PC-3 (cell line): Measurements from ENCODE around the gene SLC8A3. TPM values are rescaled to one million over a fixed set of nuclear protein-coding genes. Genes with fewer than 3 reads are reported as not detected.

Experiments
- ATAC-seq: fragments of 200-7000 bp; cut with Tn5 transposase; 2 replicates; pipeline ENCODE4 v1.9.1; 2020; ENCODE audit warnings: mild to moderate bottlenecking, moderate library complexity
- BruUV-seq: library from RNA; stranded (reverse); fragments of 400-500 nt; replicated peaks from 2 replicates; lab custom pipeline; 2021; lab: Mats Ljungman, UMichigan
- CTCF ChIA-PET: fragments of 300-600 bp; sonication (Branson Sonifier 250); formaldehyde crosslinking; loops from one replicate; lab custom pipeline; 2022; ENCODE audit warnings: antibody characterized with exemption; lab: Charles Lee
- POLR2A ChIA-PET: fragments of 300-600 bp; sonication (Branson Sonifier 250); formaldehyde crosslinking; loops from one replicate; lab custom pipeline; 2022; ENCODE audit warnings: antibody characterized with exemption; ENCODE audit not compliant: unreplicated experiment; lab: Charles Lee
- DNase-seq: peaks from one replicate; pipeline ENCODE4 v3.0.0-alpha.2; 2015
- H2AFZ ChIP-seq: fragments of 300-600 bp; sonication (generic); 2 replicates; pipeline ENCODE4 v1.6.0; 2016; ENCODE audit warnings: antibody characterized with exemption, low read length
- H3F3A ChIP-seq: fragments of 300-600 bp; sonication (generic); one replicate; pipeline ENCODE4 v1.6.0; 2017; ENCODE audit warnings: antibody characterized with exemption, low read length, control low read depth, mild to moderate bottlenecking; ENCODE audit not compliant: unreplicated experiment
- H3K27ac ChIP-seq: fragments of 300-600 bp; sonication (generic); 2 replicates; pipeline ENCODE4 v1.5.1; 2016; ENCODE audit warnings: mild to moderate bottlenecking, low read length
- H3K27me3 ChIP-seq: fragments of 300-600 bp; sonication (generic); 2 replicates; pipeline ENCODE4 v1.6.1; 2016; ENCODE audit warnings: low read length, mixed read lengths
- H3K36me3 ChIP-seq: fragments of 300-600 bp; sonication (generic); 2 replicates; pipeline ENCODE4 v1.6.1; 2016; ENCODE audit warnings: low read depth, mixed run types, low read length, mixed read lengths
- H3K4me1 ChIP-seq: fragments of 300-600 bp; sonication (generic); 2 replicates; pipeline ENCODE4 v1.5.1; 2016; ENCODE audit warnings: low read length; ENCODE audit not compliant: insufficient read depth
- H3K4me2 ChIP-seq: fragments of 300-600 bp; sonication (generic); 2 replicates; pipeline ENCODE4 v1.6.0; 2016; ENCODE audit warnings: low read length
- H3K4me3 ChIP-seq: fragments of 300-600 bp; sonication (generic); 2 replicates; pipeline ENCODE4 v1.5.1; 2016; ENCODE audit warnings: mild to moderate bottlenecking, low read length, mixed read lengths
- H3K79me2 ChIP-seq: fragments of 300-600 bp; sonication (generic); 2 replicates; pipeline ENCODE4 v1.6.1; 2017; ENCODE audit warnings: low read length, mixed read lengths
- H3K9ac ChIP-seq: fragments of 300-600 bp; sonication (generic); 2 replicates; pipeline ENCODE4 v1.6.0; 2016; ENCODE audit warnings: mild to moderate bottlenecking, low read length
- H3K9me2 ChIP-seq: fragments of 300-600 bp; sonication (generic); replicated peaks from 2 replicates; pipeline ENCODE4 v1.6.1; 2016; ENCODE audit warnings: mixed run types, low read length, mixed read lengths
- H3K9me3 ChIP-seq: fragments of 300-600 bp; sonication (generic); 2 replicates; pipeline ENCODE4 v1.6.1; 2016; ENCODE audit warnings: low read length, mixed read lengths
- H4K20me1 ChIP-seq: fragments of 300-600 bp; sonication (generic); 2 replicates; pipeline ENCODE4 v1.6.1; 2016; ENCODE audit warnings: low read length, mixed read lengths
- CTCF ChIP-seq: fragments of 300-600 bp; sonication (generic); conservative IDR thresholded peaks from 2 replicates; pipeline ENCODE4 v1.5.1; 2017; ENCODE audit warnings: antibody characterized with exemption, low read depth, mild to moderate bottlenecking, low read length
- EZH2 ChIP-seq: fragments of 300-600 bp; sonication (generic); IDR thresholded peaks from one replicate; pipeline ENCODE4 v1.6.1; 2017; ENCODE audit warnings: antibody characterized with exemption, mild to moderate bottlenecking, low read length; ENCODE audit not compliant: unreplicated experiment
- EZH2phosphoT487 ChIP-seq: fragments of 300-600 bp; sonication (generic); IDR thresholded peaks from 2 replicates; pipeline ENCODE4 v1.6.1; 2018; ENCODE audit warnings: mild to moderate bottlenecking, antibody characterized with exemption, low read length, borderline replicate concordance
- intact Hi-C: fragments of 100-400 bp; cut with micrococcal nuclease; formaldehyde crosslinking; loops from 2 replicates; pipeline ENCODE4 v1.9.0; 2023
- total RNA-seq: library from RNA; depleted of rRNA; stranded (reverse); fragments of >200 nt; gene quantifications from 2 replicates; pipeline ENCODE4 v1.2.3, GENCODE V29; 2014

The SLC8A3 gene
- total RNA-seq, 1 experiment from 2014 or later = not detected

- no TSS peak for BruUV-seq
- Histone ChIP-seq H3K36me3 (no peaks in the 10 kb centered on the region), H3K27ac (no peak overlapping the region), H3K4me1 (no peaks in the 10 kb centered on the region), H3K9ac (no peak overlapping the region), H3K4me2 (no peak overlapping the region), H2AFZ (no peak overlapping the region), H3K9me2 (no peaks in the 10 kb centered on the region), H3K79me2 (no peaks in the 10 kb centered on the region), H3F3A (no peaks in the 10 kb centered on the region), H4K20me1 (no peaks in the 10 kb centered on the region), H3K27me3 (peaks cover 62% of the 10 kb centered on the region), H3K9me3 (no peaks in the 10 kb centered on the region), H3K4me3 (no peak overlapping the region)
- intact Hi-C loops = loop anchor here (5.0 kb wide), 1 partner anchor 96 kb away; no protein-coding TSS in a partner anchor
- ATAC-seq (peak; percentile 70), DNase-seq (no peak)
- TF ChIP-seq EZH2phosphoT487 (no peak), CTCF (0 out of 2 replicates have a peak, but pooled peaks have one; percentile 16)
- ChIA-PET POLR2A (no interaction called here), CTCF (no interaction called here)
These were observed 4.2 kb upstream of the SLC8A3 start for GRCh38 chr14:70192915-70193314.

GRCh38 chr14:70190156-70190555, 1.4 kb upstream of the SLC8A3 start:
- intact Hi-C loops = loop anchor here (5.0 kb wide), 1 partner anchor 93 kb away; no protein-coding TSS in a partner anchor
- H3K36me3 ChIP-seq = no peaks in the 10 kb centered on the region
- TF ChIP-seq EZH2phosphoT487 (no peak), CTCF (no peak)
- no TSS peak for BruUV-seq
- no peak for ATAC-seq
- H3K9me2 ChIP-seq = no peaks in the 10 kb centered on the region
- ChIA-PET CTCF (no interaction called here), POLR2A (no interaction called here)
- no peak overlapping the region for H2AFZ ChIP-seq
- H3K9me3 ChIP-seq = no peaks in the 10 kb centered on the region
- H3F3A ChIP-seq = no peaks in the 10 kb centered on the region
- H3K27me3 ChIP-seq = peaks cover 80% of the 10 kb centered on the region
- H3K9ac ChIP-seq = no peak overlapping the region
- no peak for DNase-seq
- H3K79me2 ChIP-seq = no peaks in the 10 kb centered on the region
- H3K4me2 ChIP-seq = no peak overlapping the region
- H3K27ac ChIP-seq = no peak overlapping the region
- no peaks in the 10 kb centered on the region for H3K4me1 ChIP-seq
- H3K4me3 ChIP-seq = no peak overlapping the region
- H4K20me1 ChIP-seq = no peaks in the 10 kb centered on the region

- Histone ChIP-seq H3K9me2 (no peaks in the 10 kb centered on the region), H3K4me1 (no peaks in the 10 kb centered on the region), H3K9me3 (no peaks in the 10 kb centered on the region), H3F3A (no peaks in the 10 kb centered on the region), H2AFZ (no peak overlapping the region), H3K27me3 (peaks cover 80% of the 10 kb centered on the region), H3K9ac (no peak overlapping the region), H3K79me2 (no peaks in the 10 kb centered on the region), H3K4me3 (peak overlapping the region; percentile 55; the same call in 1 of the 2 replicates), H3K36me3 (no peaks in the 10 kb centered on the region), H3K27ac (no peak overlapping the region), H4K20me1 (no peaks in the 10 kb centered on the region), H3K4me2 (peak overlapping the region; percentile 70)
- ATAC-seq (no peak), DNase-seq (no peak)
- BruUV-seq = no TSS peak
- CTCF ChIA-PET = no interaction called here
- intact Hi-C loops = loop anchor here (5.0 kb wide), 1 partner anchor 92 kb away; no protein-coding TSS in a partner anchor
- POLR2A ChIA-PET = no interaction called here
- TF ChIP-seq CTCF (no peak), EZH2 (no peak), EZH2phosphoT487 (no peak)
These were observed 816 bp upstream of the SLC8A3 start for GRCh38 chr14:70189456-70190077.
